Measurements from ENCODE around the gene IL26. TPM values are rescaled to one million over a fixed set of nuclear protein-coding genes. Genes with fewer than 3 reads are reported as not detected.

IL26 gene
- polyA plus RNA-seq, 1 experiment = not detected

- ChIA-PET CTCF (interaction anchor here (0.8 to 3.9 kb wide), 8 partner anchors 11 to 149 kb away, joined by 3 to 23 read pairs (median 3); no protein-coding TSS in a partner anchor), POLR2A (interaction anchor here (0.6 kb wide), 1 partner anchor 9 kb away, joined by 5 read pairs; no protein-coding TSS in a partner anchor)
- H3K36me3 ChIP-seq (ENCODE audit: control insufficient read depth, insufficient read depth, low read length) = no peaks in the 10 kb centered on the region
- H3K4me3 ChIP-seq (ENCODE audit: low read depth, low read length) = no peak overlapping the region
- peaks cover 3% of the 10 kb centered on the region; the same call in 1 of the 2 replicates for H3K27me3 ChIP-seq (ENCODE audit: control insufficient read depth, insufficient read depth, low read length)
- no peak for DNase-seq (ENCODE audit: low read depth)
- TF ChIP-seq CTCF (IDR thresholded peaks at IDR 0.05; ENCODE audit: insufficient read depth, low read depth, low read length) = no peak
Measured at GRCh38 chr12:68157380-68157779, 68.2 kb downstream of the IL26 start.

DNA sequence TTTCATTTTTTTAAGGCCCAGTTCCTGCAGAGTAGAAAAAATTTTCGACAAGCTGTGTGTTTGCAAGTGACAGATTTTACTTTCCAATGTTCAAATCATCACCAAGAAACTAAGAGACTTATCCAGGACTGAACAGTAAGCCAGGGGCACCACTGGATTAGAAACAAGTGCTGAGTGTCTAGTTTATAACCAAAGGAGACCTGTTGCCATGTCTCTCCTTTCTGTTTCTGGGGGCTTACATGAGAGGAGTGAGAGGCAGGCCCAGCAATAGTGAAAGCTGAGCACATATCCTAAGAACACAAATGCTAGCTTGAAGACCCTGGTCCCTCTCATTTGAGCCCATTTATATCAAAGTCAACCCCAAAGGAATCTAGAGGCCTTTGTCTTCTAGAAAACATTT, 69.0 kb downstream of the IL26 start:
- DNase-seq (ENCODE audit: low read depth) = no peak
- peaks cover 3% of the 10 kb centered on the region; the same call in 1 of the 2 replicates for H3K27me3 ChIP-seq (ENCODE audit: control insufficient read depth, insufficient read depth, low read length)
- no peak for TF ChIP-seq CTCF (IDR thresholded peaks at IDR 0.05; ENCODE audit: insufficient read depth, low read depth, low read length)
- POLR2A ChIA-PET = no interaction called here
- no peaks in the 10 kb centered on the region for H3K36me3 ChIP-seq (ENCODE audit: control insufficient read depth, insufficient read depth, low read length)
- CTCF ChIA-PET = interaction anchor here (0.6 to 3.9 kb wide), 5 partner anchors 14 to 786 kb away, joined by 3 to 23 read pairs (median 3); no protein-coding TSS in a partner anchor
- H3K4me3 ChIP-seq (ENCODE audit: low read depth, low read length) = no peak overlapping the region

DNA sequence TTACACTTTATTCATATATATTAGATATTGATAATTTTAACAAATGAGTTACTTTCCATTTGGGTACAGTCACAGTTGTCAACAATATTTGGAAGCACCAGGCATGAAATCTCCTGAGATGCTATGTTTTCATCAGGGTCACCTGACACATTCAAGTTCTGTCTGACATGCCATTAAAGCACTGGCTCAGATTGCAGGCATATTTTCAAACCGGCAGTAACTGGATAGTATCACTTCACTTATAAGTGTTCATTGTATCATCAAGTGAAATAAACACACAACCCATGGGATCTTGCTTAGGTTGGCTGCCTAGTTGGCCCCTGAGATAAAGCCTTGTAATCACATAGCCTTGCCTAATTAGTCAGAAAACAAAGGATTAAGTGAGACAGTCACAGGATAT, 70.8 kb downstream of the IL26 start:
- peaks cover 3% of the 10 kb centered on the region; the same call in 1 of the 2 replicates for H3K27me3 ChIP-seq (ENCODE audit: control insufficient read depth, insufficient read depth, low read length)
- DNase-seq (ENCODE audit: low read depth) = no peak
- no peak for TF ChIP-seq CTCF (IDR thresholded peaks at IDR 0.05; ENCODE audit: insufficient read depth, low read depth, low read length)
- H3K4me3 ChIP-seq (ENCODE audit: low read depth, low read length) = no peak overlapping the region
- ChIA-PET CTCF (no interaction called here), POLR2A (no interaction called here)
- H3K36me3 ChIP-seq (ENCODE audit: control insufficient read depth, insufficient read depth, low read length) = no peaks in the 10 kb centered on the region

Other genes starting within 250 kb of the IL26 start
- gene IFNG-AS1, start 236.4 kb downstream of the IL26 start, polyA plus RNA-seq (2011; rRNA removed) = not detected in 2 replicates
- gene IFNG, start 66.1 kb downstream of the IL26 start, polyA plus RNA-seq (2011; rRNA removed) = not detected in 2 replicates
- not detected in 2 replicates for gene IL22, start 27.8 kb upstream of the IL26 start, polyA plus RNA-seq (2011; rRNA removed)
- 8.5 and 14.9 TPM in 2 replicates for gene MDM1, start 106.6 kb upstream of the IL26 start, polyA plus RNA-seq (2011; rRNA removed)